ENCODE measurements around the gene NAV2. TPM values are rescaled to one million over a fixed set of nuclear protein-coding genes. Genes with fewer than 3 reads are reported as not detected.

Gene NAV2
- total RNA-seq, 1 experiment from 2014 or later: 23.3 TPM

DNA sequence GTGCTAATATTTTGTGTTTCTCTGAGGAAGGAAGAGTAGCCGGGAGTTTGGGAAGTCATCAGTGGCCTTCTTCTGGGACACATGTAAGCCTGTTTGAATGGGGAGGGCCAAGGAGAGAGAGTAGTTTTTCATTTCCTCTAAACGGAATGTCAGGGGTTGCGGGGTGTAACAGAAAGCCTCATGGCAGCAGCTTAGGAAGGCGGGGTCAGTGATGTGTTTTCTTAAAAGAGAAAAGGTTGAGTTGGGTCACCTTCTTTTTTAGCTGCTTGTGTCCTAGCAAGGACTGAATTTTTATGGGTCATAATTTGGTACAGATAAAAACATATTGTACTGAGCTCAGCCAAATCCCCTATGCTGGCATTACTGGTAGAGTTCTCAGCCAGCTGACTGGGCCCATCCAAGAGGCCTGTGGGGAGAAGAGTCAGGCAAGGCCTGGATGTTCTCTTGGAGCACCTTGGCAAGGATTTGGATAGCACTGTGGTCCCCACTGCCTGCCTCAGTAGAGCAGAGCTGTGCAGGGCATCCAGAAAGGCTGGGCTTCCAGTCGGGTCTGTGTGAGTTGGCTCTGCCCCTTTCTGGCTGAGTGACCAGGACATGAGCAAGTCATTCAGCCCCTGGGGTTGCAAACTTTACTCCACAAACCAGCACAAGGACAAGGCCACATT is 29.4 kb upstream of the NAV2 start:
- H3K36me3 ChIP-seq (ENCODE audit: low read depth): no peaks in the 10 kb centered on the region
- BruUV-seq (replicated peaks): no TSS peak
- ChIA-PET CTCF (interaction anchor here (0.8 kb wide), 1 partner anchor 22 kb away, joined by 3 read pairs; no protein-coding TSS in a partner anchor), POLR2A (ENCODE audit: unreplicated experiment) (interaction anchor here (0.6 kb wide), 1 partner anchor 14 kb away, joined by 4 read pairs; no protein-coding TSS in a partner anchor)
- H3K4me2 ChIP-seq: no peak overlapping the region
- H3K4me1 ChIP-seq (replicated peaks; ENCODE audit: insufficient read depth): peaks cover 35% of the 10 kb centered on the region
- no peak overlapping the region for H3K27ac ChIP-seq
- H3K79me2 ChIP-seq (ENCODE audit: low read depth): no peaks in the 10 kb centered on the region
- H3F3A ChIP-seq (ENCODE audit: insufficient read depth, low read depth): peaks cover 6% of the 10 kb centered on the region; the same call in 1 of the 2 replicates
- H4K20me1 ChIP-seq (ENCODE audit: insufficient read depth): no peaks in the 10 kb centered on the region
- no peak overlapping the region for H3K4me3 ChIP-seq
- TF ChIP-seq EZH2 (IDR thresholded peaks at IDR 0.05; ENCODE audit: low read depth): no peak
- TF ChIP-seq, protein P1, sequence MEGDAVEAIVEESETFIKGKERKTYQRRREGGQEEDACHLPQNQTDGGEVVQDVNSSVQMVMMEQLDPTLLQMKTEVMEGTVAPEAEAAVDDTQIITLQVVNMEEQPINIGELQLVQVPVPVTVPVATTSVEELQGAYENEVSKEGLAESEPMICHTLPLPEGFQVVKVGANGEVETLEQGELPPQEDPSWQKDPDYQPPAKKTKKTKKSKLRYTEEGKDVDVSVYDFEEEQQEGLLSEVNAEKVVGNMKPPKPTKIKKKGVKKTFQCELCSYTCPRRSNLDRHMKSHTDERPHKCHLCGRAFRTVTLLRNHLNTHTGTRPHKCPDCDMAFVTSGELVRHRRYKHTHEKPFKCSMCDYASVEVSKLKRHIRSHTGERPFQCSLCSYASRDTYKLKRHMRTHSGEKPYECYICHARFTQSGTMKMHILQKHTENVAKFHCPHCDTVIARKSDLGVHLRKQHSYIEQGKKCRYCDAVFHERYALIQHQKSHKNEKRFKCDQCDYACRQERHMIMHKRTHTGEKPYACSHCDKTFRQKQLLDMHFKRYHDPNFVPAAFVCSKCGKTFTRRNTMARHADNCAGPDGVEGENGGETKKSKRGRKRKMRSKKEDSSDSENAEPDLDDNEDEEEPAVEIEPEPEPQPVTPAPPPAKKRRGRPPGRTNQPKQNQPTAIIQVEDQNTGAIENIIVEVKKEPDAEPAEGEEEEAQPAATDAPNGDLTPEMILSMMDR (conservative IDR thresholded peaks at IDR 0.05): no peak
- no peak overlapping the region for H2AFZ ChIP-seq
- H3K9me2 ChIP-seq (ENCODE audit: insufficient read depth): no peaks in the 10 kb centered on the region
- no peaks in the 10 kb centered on the region for H3K9me3 ChIP-seq (ENCODE audit: insufficient read depth, low read depth)
- H3K27me3 ChIP-seq (ENCODE audit: insufficient read depth, low read depth): no peaks in the 10 kb centered on the region
- no peak for DNase-seq
- intact Hi-C loops (cut with micrococcal nuclease; ENCODE audit: unreplicated experiment): loop anchor here (5.0 kb wide), 1 partner anchor 36 kb away; no protein-coding TSS in a partner anchor

DNA sequence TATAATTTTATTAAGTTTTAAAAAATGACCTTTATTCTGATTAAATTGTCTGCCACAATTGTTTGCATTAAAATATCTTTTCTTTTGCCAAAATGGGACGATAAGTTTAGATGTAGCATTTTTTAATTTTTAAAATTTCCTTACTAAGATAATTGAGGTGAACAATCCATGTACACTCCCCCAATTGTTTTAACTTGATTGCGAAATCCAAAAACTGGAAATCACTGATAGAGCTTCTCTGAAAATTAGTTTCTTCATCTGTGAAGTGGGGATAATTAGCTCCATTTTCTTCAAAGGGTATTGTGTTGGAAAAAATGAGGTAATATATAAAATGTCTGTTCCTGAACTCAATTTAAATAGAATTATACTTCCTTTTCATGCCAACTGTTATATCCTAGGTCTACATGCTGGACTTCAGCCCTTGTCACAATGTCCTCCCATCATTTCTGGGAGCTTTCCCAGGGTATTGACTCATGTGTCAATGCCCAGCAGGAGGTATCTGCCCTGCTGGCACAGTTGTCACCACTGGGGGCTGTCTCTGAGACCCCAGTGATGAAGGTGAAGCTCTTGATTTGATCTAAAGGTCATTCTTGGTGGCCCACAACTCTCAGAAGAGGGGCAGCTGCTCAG is 28.7 kb upstream of the NAV2 start:
- TF ChIP-seq, protein P1 (conservative IDR thresholded peaks at IDR 0.05): no peak
- TF ChIP-seq EZH2 (IDR thresholded peaks at IDR 0.05; ENCODE audit: low read depth): no peak
- no peak overlapping the region for H3K4me2 ChIP-seq
- H3K9me2 ChIP-seq (ENCODE audit: insufficient read depth): no peaks in the 10 kb centered on the region
- no peak for DNase-seq
- no peaks in the 10 kb centered on the region for H3K79me2 ChIP-seq (ENCODE audit: low read depth)
- peaks cover 6% of the 10 kb centered on the region; the same call in 1 of the 2 replicates for H3F3A ChIP-seq (ENCODE audit: insufficient read depth, low read depth)
- ChIA-PET CTCF (interaction anchor here (0.8 kb wide), 1 partner anchor 21 kb away, joined by 3 read pairs; no protein-coding TSS in a partner anchor), POLR2A (ENCODE audit: unreplicated experiment) (interaction anchor here (0.6 kb wide), 1 partner anchor 13 kb away, joined by 4 read pairs; no protein-coding TSS in a partner anchor)
- no peaks in the 10 kb centered on the region for H3K27me3 ChIP-seq (ENCODE audit: insufficient read depth, low read depth)
- H4K20me1 ChIP-seq (ENCODE audit: insufficient read depth): no peaks in the 10 kb centered on the region
- H3K36me3 ChIP-seq (ENCODE audit: low read depth): no peaks in the 10 kb centered on the region
- no TSS peak for BruUV-seq (replicated peaks)
- intact Hi-C loops (cut with micrococcal nuclease; ENCODE audit: unreplicated experiment): loop anchor here (5.0 kb wide), 1 partner anchor 37 kb away; no protein-coding TSS in a partner anchor
- H3K4me3 ChIP-seq: no peak overlapping the region
- no peak overlapping the region for H2AFZ ChIP-seq
- H3K27ac ChIP-seq: no peak overlapping the region
- peaks cover 35% of the 10 kb centered on the region for H3K4me1 ChIP-seq (replicated peaks; ENCODE audit: insufficient read depth)
- no peaks in the 10 kb centered on the region for H3K9me3 ChIP-seq (ENCODE audit: insufficient read depth, low read depth)

DNA sequence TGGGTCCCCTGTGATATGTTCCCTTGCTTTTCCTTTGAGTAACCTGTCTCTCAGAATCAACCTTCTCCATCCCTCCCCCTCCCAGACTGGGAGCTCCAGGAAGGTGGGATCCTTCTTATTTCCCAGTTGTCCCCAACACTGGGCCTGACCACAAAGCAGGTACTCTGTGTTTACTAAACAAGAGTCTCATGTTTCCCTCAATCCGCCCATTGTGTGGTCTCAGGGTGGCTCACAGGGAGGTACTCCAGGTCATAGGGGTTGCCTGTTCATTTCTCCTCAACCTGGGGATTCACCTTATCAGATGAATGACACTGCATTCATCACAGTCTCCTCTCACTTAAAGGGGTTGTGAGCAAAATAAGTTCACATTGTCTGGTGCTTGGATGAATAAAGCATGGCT is 26.4 kb upstream of the NAV2 start:
- CTCF ChIA-PET: no interaction called here
- Histone ChIP-seq H3K27me3 (ENCODE audit: insufficient read depth, low read depth) (no peaks in the 10 kb centered on the region), H3K27ac (no peak overlapping the region), H3K4me3 (no peak overlapping the region), H3K4me1 (replicated peaks; ENCODE audit: insufficient read depth) (peaks cover 17% of the 10 kb centered on the region), H2AFZ (no peak overlapping the region), H3K36me3 (ENCODE audit: low read depth) (no peaks in the 10 kb centered on the region), H3K4me2 (no peak overlapping the region), H3K79me2 (ENCODE audit: low read depth) (no peaks in the 10 kb centered on the region), H3K9me3 (ENCODE audit: insufficient read depth, low read depth) (no peaks in the 10 kb centered on the region), H3F3A (ENCODE audit: insufficient read depth, low read depth) (no peaks in the 10 kb centered on the region), H4K20me1 (ENCODE audit: insufficient read depth) (no peaks in the 10 kb centered on the region), H3K9me2 (ENCODE audit: insufficient read depth) (no peaks in the 10 kb centered on the region)
- TF ChIP-seq, protein P1 (conservative IDR thresholded peaks at IDR 0.05): no peak
- no peak for TF ChIP-seq EZH2 (IDR thresholded peaks at IDR 0.05; ENCODE audit: low read depth)
- POLR2A ChIA-PET (ENCODE audit: unreplicated experiment): no interaction called here
- no TSS peak for BruUV-seq (replicated peaks)
- intact Hi-C loops (cut with micrococcal nuclease; ENCODE audit: unreplicated experiment): no loop called here
- no peak for DNase-seq

Measured in PC-9 (cell line).